ENCODE data around the gene OR10H1.

OR10H1 gene

GRCh38 chr19:15758379-15758778, 57.1 kb downstream of the OR10H1 start:
- no peak for TF ChIP-seq CTCF (IDR thresholded peaks at IDR 0.05; ENCODE audit: low read length)
- TF ChIP-seq EZH2 (optimal IDR thresholded peaks at IDR 0.05; ENCODE audit: low read depth, low read length) = no peak
- no peak for TF ChIP-seq EZH2phosphoT487 (IDR thresholded peaks at IDR 0.05; ENCODE audit: low read length)
- no peaks in the 10 kb centered on the region for H3F3A ChIP-seq (ENCODE audit: insufficient read depth, low read length)
- H3K79me2 ChIP-seq (ENCODE audit: low read length) = no peaks in the 10 kb centered on the region
- peaks cover 94% of the 10 kb centered on the region for H3K27me3 ChIP-seq (replicated peaks; ENCODE audit: insufficient read depth, low read length)
- H3K4me3 ChIP-seq (ENCODE audit: low read length) = no peak overlapping the region
- no peak overlapping the region for H3K9ac ChIP-seq (ENCODE audit: low read length)
- no peaks in the 10 kb centered on the region for H3K9me2 ChIP-seq (replicated peaks; ENCODE audit: insufficient read depth, low read length)
- H3K9me3 ChIP-seq (replicated peaks; ENCODE audit: insufficient read depth, low read length) = no peaks in the 10 kb centered on the region
- no peaks in the 10 kb centered on the region for H3K36me3 ChIP-seq (replicated peaks; ENCODE audit: insufficient read depth, low read length)
- no peaks in the 10 kb centered on the region for H3K4me1 ChIP-seq (ENCODE audit: low read length)
- no peaks in the 10 kb centered on the region for H4K20me1 ChIP-seq (ENCODE audit: insufficient read depth, low read length)
- no peak overlapping the region for H2AFZ ChIP-seq (ENCODE audit: low read length)
- H3K4me2 ChIP-seq (ENCODE audit: low read depth, low read length) = no peak overlapping the region
- DNase-seq = no peak
- H3K27ac ChIP-seq (ENCODE audit: low read length) = no peak overlapping the region
